ENCODE measurements around the gene OR52E8.

The OR52E8 gene

GRCh38 chr11:5857590-5857989 is at the start of gene OR52E8:
Gene OR52E8, minus strand, starts transcription at chr11:5857690. Its CDS starts 0 bp downstream, at chr11:5857690.
- no peaks in the 10 kb centered on the region for H3K36me3 ChIP-seq (ENCODE audit: control insufficient read depth in 2 of 2, insufficient read depth in 2 of 2, low read length in 2 of 2)
- H3K9me3 ChIP-seq (ENCODE audit: control insufficient read depth in 2 of 2, low read length in 2 of 2) = no peaks in the 10 kb centered on the region
- H3K4me1 ChIP-seq (ENCODE audit: control insufficient read depth, insufficient read depth, low read length) = no peaks in the 10 kb centered on the region
- no peaks in the 10 kb centered on the region for H3K27me3 ChIP-seq (ENCODE audit: control insufficient read depth in 1 of 2, insufficient read depth in 2 of 2, low read length in 2 of 2)
- H3K9ac ChIP-seq (ENCODE audit: low read length in 2 of 2) = no peak within 1 kb of the TSS
- no peak within 1 kb of the TSS for H3K27ac ChIP-seq (ENCODE audit: low read length)
- no peak within 1 kb of the TSS for H3K4me3 ChIP-seq (ENCODE audit: low read length in 2 of 2)

GRCh38 chr11:5899534-5899933 is 42.0 kb upstream of the OR52E8 start:
- Histone ChIP-seq H3K9me3 (ENCODE audit: control insufficient read depth in 2 of 2, low read length in 2 of 2) (peaks cover 0 to 2% of the 10 kb centered on the region in 2 donors), H3K9ac (ENCODE audit: low read length in 2 of 2) (no peak overlapping the region), H3K27me3 (ENCODE audit: control insufficient read depth in 1 of 2, insufficient read depth in 2 of 2, low read length in 2 of 2) (no peaks in the 10 kb centered on the region), H3K27ac (ENCODE audit: low read length) (no peak overlapping the region), H3K4me1 (ENCODE audit: control insufficient read depth, insufficient read depth, low read length) (no peaks in the 10 kb centered on the region), H3K4me3 (ENCODE audit: low read length in 2 of 2) (no peak overlapping the region), H3K36me3 (ENCODE audit: control insufficient read depth in 2 of 2, insufficient read depth in 2 of 2, low read length in 2 of 2) (no peaks in the 10 kb centered on the region)

GRCh38 chr11:5892908-5893307 is 35.4 kb upstream of the OR52E8 start, which contains the start of gene OR52E5:
Gene OR52E5, plus strand, starts transcription at chr11:5893208. Its CDS starts 7,569 bp downstream, at chr11:5900777.
- H3K9me3 ChIP-seq (ENCODE audit: control insufficient read depth in 2 of 2, low read length in 2 of 2) = no peaks in the 10 kb centered on the region
- H3K4me3 ChIP-seq (ENCODE audit: low read length in 2 of 2) = no peak within 1 kb of the TSS
- no peak within 1 kb of the TSS for H3K27ac ChIP-seq (ENCODE audit: low read length)
- H3K9ac ChIP-seq (ENCODE audit: low read length in 2 of 2) = no peak within 1 kb of the TSS
- H3K36me3 ChIP-seq (ENCODE audit: control insufficient read depth in 2 of 2, insufficient read depth in 2 of 2, low read length in 2 of 2) = no peaks in the 10 kb centered on the region
- H3K4me1 ChIP-seq (ENCODE audit: control insufficient read depth, insufficient read depth, low read length) = no peaks in the 10 kb centered on the region
- no peaks in the 10 kb centered on the region for H3K27me3 ChIP-seq (ENCODE audit: control insufficient read depth in 1 of 2, insufficient read depth in 2 of 2, low read length in 2 of 2)

- H3K4me1 ChIP-seq (ENCODE audit: control insufficient read depth, insufficient read depth, low read length) = no peaks in the 10 kb centered on the region
- no peaks in the 10 kb centered on the region for H3K9me3 ChIP-seq (ENCODE audit: control insufficient read depth in 2 of 2, low read length in 2 of 2)
- no peak overlapping the region for H3K4me3 ChIP-seq (ENCODE audit: low read length in 2 of 2)
- H3K27me3 ChIP-seq (ENCODE audit: control insufficient read depth in 1 of 2, insufficient read depth in 2 of 2, low read length in 2 of 2) = no peaks in the 10 kb centered on the region
- no peak overlapping the region for H3K27ac ChIP-seq (ENCODE audit: low read length)
- no peaks in the 10 kb centered on the region for H3K36me3 ChIP-seq (ENCODE audit: control insufficient read depth in 2 of 2, insufficient read depth in 2 of 2, low read length in 2 of 2)
- no peak overlapping the region for H3K9ac ChIP-seq (ENCODE audit: low read length in 2 of 2)
Observed at GRCh38 chr11:5891216-5891800, 33.8 kb upstream of the OR52E8 start.

- H3K9ac ChIP-seq (ENCODE audit: low read length in 2 of 2) = no peak overlapping the region
- no peaks in the 10 kb centered on the region for H3K36me3 ChIP-seq (ENCODE audit: control insufficient read depth in 2 of 2, insufficient read depth in 2 of 2, low read length in 2 of 2)
- no peak overlapping the region for H3K4me3 ChIP-seq (ENCODE audit: low read length in 2 of 2)
- H3K4me1 ChIP-seq (ENCODE audit: control insufficient read depth, insufficient read depth, low read length) = no peaks in the 10 kb centered on the region
- H3K27me3 ChIP-seq (ENCODE audit: control insufficient read depth in 1 of 2, insufficient read depth in 2 of 2, low read length in 2 of 2) = no peaks in the 10 kb centered on the region
- H3K9me3 ChIP-seq (ENCODE audit: control insufficient read depth in 2 of 2, low read length in 2 of 2) = no peaks in the 10 kb centered on the region
- no peak overlapping the region for H3K27ac ChIP-seq (ENCODE audit: low read length)
Observed at GRCh38 chr11:5887661-5888060, 30.2 kb upstream of the OR52E8 start.

- Histone ChIP-seq H3K9ac (ENCODE audit: low read length in 2 of 2) (no peak overlapping the region), H3K27ac (ENCODE audit: low read length) (no peak overlapping the region), H3K4me1 (ENCODE audit: control insufficient read depth, insufficient read depth, low read length) (no peaks in the 10 kb centered on the region), H3K36me3 (ENCODE audit: control insufficient read depth in 2 of 2, insufficient read depth in 2 of 2, low read length in 2 of 2) (no peaks in the 10 kb centered on the region), H3K4me3 (ENCODE audit: low read length in 2 of 2) (no peak overlapping the region), H3K9me3 (ENCODE audit: control insufficient read depth in 2 of 2, low read length in 2 of 2) (no peaks in the 10 kb centered on the region), H3K27me3 (ENCODE audit: control insufficient read depth in 1 of 2, insufficient read depth in 2 of 2, low read length in 2 of 2) (no peaks in the 10 kb centered on the region)
Observed at GRCh38 chr11:5887172-5887571, 29.7 kb upstream of the OR52E8 start.

GRCh38 chr11:5881756-5882155 is 24.3 kb upstream of the OR52E8 start:
- no peaks in the 10 kb centered on the region for H3K4me1 ChIP-seq (ENCODE audit: control insufficient read depth, insufficient read depth, low read length)
- H3K27ac ChIP-seq (ENCODE audit: low read length) = no peak overlapping the region
- H3K36me3 ChIP-seq (ENCODE audit: control insufficient read depth in 2 of 2, insufficient read depth in 2 of 2, low read length in 2 of 2) = no peaks in the 10 kb centered on the region
- H3K9ac ChIP-seq (ENCODE audit: low read length in 2 of 2) = no peak overlapping the region
- H3K27me3 ChIP-seq (ENCODE audit: control insufficient read depth in 1 of 2, insufficient read depth in 2 of 2, low read length in 2 of 2) = no peaks in the 10 kb centered on the region
- H3K4me3 ChIP-seq (ENCODE audit: low read length in 2 of 2) = no peak overlapping the region
- H3K9me3 ChIP-seq (ENCODE audit: control insufficient read depth in 2 of 2, low read length in 2 of 2) = no peaks in the 10 kb centered on the region

- Histone ChIP-seq H3K9me3 (ENCODE audit: control insufficient read depth in 2 of 2, low read length in 2 of 2) (no peaks in the 10 kb centered on the region), H3K36me3 (ENCODE audit: control insufficient read depth in 2 of 2, insufficient read depth in 2 of 2, low read length in 2 of 2) (no peaks in the 10 kb centered on the region), H3K27ac (ENCODE audit: low read length) (no peak within 1 kb of the TSS), H3K4me3 (ENCODE audit: low read length in 2 of 2) (no peak within 1 kb of the TSS), H3K4me1 (ENCODE audit: control insufficient read depth, insufficient read depth, low read length) (no peaks in the 10 kb centered on the region), H3K9ac (ENCODE audit: low read length in 2 of 2) (no peak within 1 kb of the TSS), H3K27me3 (ENCODE audit: control insufficient read depth in 1 of 2, insufficient read depth in 2 of 2, low read length in 2 of 2) (no peaks in the 10 kb centered on the region)
Observed at GRCh38 chr11:5880329-5880728, 22.8 kb upstream of the OR52E8 start, which contains the start of gene OR52E4. Gene OR52E4, plus strand, starts transcription at chr11:5880629. Its CDS starts 3,664 bp downstream, at chr11:5884293.

GRCh38 chr11:5878564-5878963 is 21.1 kb upstream of the OR52E8 start:
- H3K9me3 ChIP-seq (ENCODE audit: control insufficient read depth in 2 of 2, low read length in 2 of 2) = no peaks in the 10 kb centered on the region
- H3K27ac ChIP-seq (ENCODE audit: low read length) = no peak overlapping the region
- H3K36me3 ChIP-seq (ENCODE audit: control insufficient read depth in 2 of 2, insufficient read depth in 2 of 2, low read length in 2 of 2) = no peaks in the 10 kb centered on the region
- no peaks in the 10 kb centered on the region for H3K27me3 ChIP-seq (ENCODE audit: control insufficient read depth in 1 of 2, insufficient read depth in 2 of 2, low read length in 2 of 2)
- no peak overlapping the region for H3K4me3 ChIP-seq (ENCODE audit: low read length in 2 of 2)
- no peak overlapping the region for H3K9ac ChIP-seq (ENCODE audit: low read length in 2 of 2)
- no peaks in the 10 kb centered on the region for H3K4me1 ChIP-seq (ENCODE audit: control insufficient read depth, insufficient read depth, low read length)

GRCh38 chr11:5865826-5866225 is 8.3 kb upstream of the OR52E8 start:
- no peaks in the 10 kb centered on the region for H3K27me3 ChIP-seq (ENCODE audit: control insufficient read depth in 1 of 2, insufficient read depth in 2 of 2, low read length in 2 of 2)

GRCh38 chr11:5851002-5851401 is 6.5 kb downstream of the OR52E8 start:
- no peaks in the 10 kb centered on the region for H3K27me3 ChIP-seq (ENCODE audit: control insufficient read depth in 1 of 2, insufficient read depth in 2 of 2, low read length in 2 of 2)
- no peaks in the 10 kb centered on the region for H3K4me1 ChIP-seq (ENCODE audit: control insufficient read depth, insufficient read depth, low read length)
- H3K9me3 ChIP-seq (ENCODE audit: control insufficient read depth in 2 of 2, low read length in 2 of 2) = no peaks in the 10 kb centered on the region
- H3K27ac ChIP-seq (ENCODE audit: low read length) = no peak overlapping the region
- no peak overlapping the region for H3K9ac ChIP-seq (ENCODE audit: low read length in 2 of 2)
- H3K36me3 ChIP-seq (ENCODE audit: control insufficient read depth in 2 of 2, insufficient read depth in 2 of 2, low read length in 2 of 2) = no peaks in the 10 kb centered on the region
- no peak overlapping the region for H3K4me3 ChIP-seq (ENCODE audit: low read length in 2 of 2)

More at GRCh38 chr11:5865826-5866225, 8.3 kb upstream of the OR52E8 start:
- Histone ChIP-seq H3K4me1 (ENCODE audit: control insufficient read depth, insufficient read depth, low read length) (no peaks in the 10 kb centered on the region), H3K9ac (ENCODE audit: low read length in 2 of 2) (no peak overlapping the region), H3K4me3 (ENCODE audit: low read length in 2 of 2) (no peak overlapping the region), H3K27ac (ENCODE audit: low read length) (no peak overlapping the region), H3K9me3 (ENCODE audit: control insufficient read depth in 2 of 2, low read length in 2 of 2) (peaks cover 0 to 3% of the 10 kb centered on the region in 2 donors), H3K36me3 (ENCODE audit: control insufficient read depth in 2 of 2, insufficient read depth in 2 of 2, low read length in 2 of 2) (no peaks in the 10 kb centered on the region)

Measured in stomach smooth muscle (tissue), 2 donors.